HL-60 (cell line): ENCODE data around the gene MAP2K3.

Experiments
- DNase-seq, 2 experiments: peaks; one replicate each; pipeline ENCODE4 v3.0.0-alpha.2; 2010 to 2020; ENCODE audit warnings: low read depth in 1 of 2, low spot score in 1 of 2
- H3K27ac ChIP-seq: fragments of 250-450 bp; sonication (Bioruptor Pico); replicated peaks from 2 replicates; pipeline ENCODE4 v1.5.1; 2020; ENCODE audit warnings: mild to moderate bottlenecking, moderate library complexity
- H3K27me3 ChIP-seq: fragments of 250-450 bp; sonication (Bioruptor Pico); 2 replicates; pipeline ENCODE4 v1.5.1; 2021; ENCODE audit warnings: mild to moderate bottlenecking, moderate library complexity; ENCODE audit not compliant: insufficient read depth, poor library complexity, severe bottlenecking
- H3K4me3 ChIP-seq: replicated peaks from 2 replicates; pipeline ENCODE4 v1.5.1; 2011; ENCODE audit warnings: mild to moderate bottlenecking, control low read depth, low read length; ENCODE audit not compliant: insufficient read depth
- CTCF ChIP-seq: IDR thresholded peaks from one replicate; pipeline ENCODE4 v1.5.1; 2011; ENCODE audit warnings: low read length, control low read depth, inconsistent platforms; ENCODE audit not compliant: insufficient read depth
- GABPA ChIP-seq: IDR thresholded peaks from 2 replicates; pipeline ENCODE4 v1.6.1; 2012; ENCODE audit warnings: low read depth
- POLR2AphosphoS5 ChIP-seq: IDR thresholded peaks from 2 replicates; pipeline ENCODE4 v1.6.1; 2012; ENCODE audit warnings: low read depth
- REST ChIP-seq: IDR thresholded peaks from 2 replicates; pipeline ENCODE4 v1.6.1; 2012; ENCODE audit warnings: low read depth; ENCODE audit not compliant: insufficient replicate concordance
- SPI1 ChIP-seq: IDR thresholded peaks from 2 replicates; pipeline ENCODE4 v1.6.1; 2012; ENCODE audit warnings: low read depth, mild to moderate bottlenecking, borderline replicate concordance

The MAP2K3 gene

GRCh38 chr17:21240369-21241055, 44.0 kb upstream of the MAP2K3 start:
- Histone ChIP-seq H3K27ac (no peak overlapping the region), H3K4me3 (no peak overlapping the region), H3K27me3 (no peaks in the 10 kb centered on the region)
- TF ChIP-seq SPI1 (no peak), REST (no peak), GABPA (no peak), POLR2AphosphoS5 (no peak), CTCF (no peak)
- DNase-seq, result no peak

GRCh38 chr17:21241564-21241963, 42.9 kb upstream of the MAP2K3 start:
- Histone ChIP-seq H3K27ac (no peak overlapping the region), H3K27me3 (no peaks in the 10 kb centered on the region), H3K4me3 (no peak overlapping the region)
- DNase-seq, result no peak
- TF ChIP-seq GABPA, result no peak
- no peak for TF ChIP-seq POLR2AphosphoS5
- no peak for TF ChIP-seq SPI1
- no peak for TF ChIP-seq CTCF
- TF ChIP-seq REST, result no peak

- DNase-seq, result no peak
- H3K27ac ChIP-seq, result no peak overlapping the region
Measured at GRCh38 chr17:21242026-21242697, 42.3 kb upstream of the MAP2K3 start.

More at GRCh38 chr17:21242026-21242697, 42.3 kb upstream of the MAP2K3 start:
- Histone ChIP-seq H3K4me3 (no peak overlapping the region), H3K27me3 (no peaks in the 10 kb centered on the region)
- TF ChIP-seq GABPA (no peak), SPI1 (no peak), REST (no peak), CTCF (no peak), POLR2AphosphoS5 (no peak)
